B cell (primary cell): ENCODE results near the gene PPP2R5B.

Experiments used
- EZH2 ChIP-seq: IDR thresholded peaks from 2 replicates; pipeline ENCODE4 v1.6.1; 2012; ENCODE audit warnings: borderline replicate concordance, low read depth, mild to moderate bottlenecking, moderate library complexity, low read length; ENCODE audit not compliant: insufficient read depth, poor library complexity, severe bottlenecking
- TF ChIP-seq, protein P1 (sequence below): fragments of 200-600 bp; IDR thresholded peaks from one replicate; pipeline ENCODE4 v1.8.0; 2022; ENCODE audit warnings: antibody characterized with exemption, mild to moderate bottlenecking

DNA sequence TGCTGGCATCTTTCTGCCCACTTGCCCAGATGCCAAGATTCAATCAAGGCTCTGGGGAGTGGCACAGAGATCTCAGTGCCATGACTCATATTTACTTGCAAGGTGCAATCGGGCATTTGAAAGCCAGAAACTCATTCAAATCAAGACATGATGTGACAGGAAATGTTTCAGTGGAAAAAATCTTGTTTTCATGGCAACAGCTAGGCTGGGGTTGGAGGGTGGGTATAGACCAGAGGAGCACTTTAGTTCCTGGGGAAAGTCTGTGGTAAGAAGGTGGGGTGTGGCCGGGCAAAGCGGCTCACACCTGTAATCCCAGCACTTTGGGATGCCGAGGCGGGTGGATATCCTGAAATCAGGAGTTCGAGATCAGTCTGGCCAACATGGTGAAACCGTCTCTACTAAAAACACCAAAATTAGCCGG, 46.3 kb downstream of the PPP2R5B start:
- TF ChIP-seq EZH2 = no peak
- TF ChIP-seq, protein P1, sequence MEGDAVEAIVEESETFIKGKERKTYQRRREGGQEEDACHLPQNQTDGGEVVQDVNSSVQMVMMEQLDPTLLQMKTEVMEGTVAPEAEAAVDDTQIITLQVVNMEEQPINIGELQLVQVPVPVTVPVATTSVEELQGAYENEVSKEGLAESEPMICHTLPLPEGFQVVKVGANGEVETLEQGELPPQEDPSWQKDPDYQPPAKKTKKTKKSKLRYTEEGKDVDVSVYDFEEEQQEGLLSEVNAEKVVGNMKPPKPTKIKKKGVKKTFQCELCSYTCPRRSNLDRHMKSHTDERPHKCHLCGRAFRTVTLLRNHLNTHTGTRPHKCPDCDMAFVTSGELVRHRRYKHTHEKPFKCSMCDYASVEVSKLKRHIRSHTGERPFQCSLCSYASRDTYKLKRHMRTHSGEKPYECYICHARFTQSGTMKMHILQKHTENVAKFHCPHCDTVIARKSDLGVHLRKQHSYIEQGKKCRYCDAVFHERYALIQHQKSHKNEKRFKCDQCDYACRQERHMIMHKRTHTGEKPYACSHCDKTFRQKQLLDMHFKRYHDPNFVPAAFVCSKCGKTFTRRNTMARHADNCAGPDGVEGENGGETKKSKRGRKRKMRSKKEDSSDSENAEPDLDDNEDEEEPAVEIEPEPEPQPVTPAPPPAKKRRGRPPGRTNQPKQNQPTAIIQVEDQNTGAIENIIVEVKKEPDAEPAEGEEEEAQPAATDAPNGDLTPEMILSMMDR = no peak
